Mesendoderm (in vitro differentiated cells): Measurements from ENCODE around the gene SURF6.

Experiments
- DNase-seq: peaks from one replicate; pipeline ENCODE4 v3.0.0; 2013
- H2AK5ac ChIP-seq: 2 replicates; pipeline ENCODE4 v1.6.1; 2013; ENCODE audit warnings: low read length, inconsistent platforms
- H2BK120ac ChIP-seq: 2 replicates; pipeline ENCODE4 v1.6.1; 2013; ENCODE audit warnings: low read depth, mild to moderate bottlenecking, low read length, moderate library complexity, mixed read lengths
- H2BK15ac ChIP-seq: replicated peaks from 2 replicates; pipeline ENCODE4 v1.6.1; 2013; ENCODE audit warnings: low read depth, mild to moderate bottlenecking, moderate library complexity
- H2BK5ac ChIP-seq: 2 replicates; pipeline ENCODE4 v1.6.1; 2013; ENCODE audit warnings: low read length, inconsistent platforms
- H3K18ac ChIP-seq: 2 replicates; pipeline ENCODE4 v1.6.1; 2013; ENCODE audit warnings: mild to moderate bottlenecking, low read length, mixed read lengths
- H3K23ac ChIP-seq: one replicate; pipeline ENCODE4 v1.6.1; 2013; ENCODE audit warnings: low read length
- H3K27ac ChIP-seq: 2 replicates; pipeline ENCODE4 v1.5.1; 2013; ENCODE audit warnings: low read depth, mild to moderate bottlenecking, inconsistent platforms, low read length, moderate library complexity
- H3K27me3 ChIP-seq: 2 replicates; pipeline ENCODE4 v1.6.1; 2013; ENCODE audit warnings: low read length, control low read depth, mild to moderate bottlenecking, inconsistent platforms; ENCODE audit not compliant: insufficient read depth, poor library complexity
- H3K36me3 ChIP-seq: 2 replicates; pipeline ENCODE4 v1.6.1; 2013; ENCODE audit warnings: low read length, inconsistent platforms; ENCODE audit not compliant: control insufficient read depth, insufficient read depth
- H3K4ac ChIP-seq: one replicate; pipeline ENCODE4 v1.6.1; 2013; ENCODE audit warnings: low read depth, mild to moderate bottlenecking, low read length, moderate library complexity
- H3K4me1 ChIP-seq: 2 replicates; pipeline ENCODE4 v1.6.1; 2013; ENCODE audit warnings: low read depth, low read length, inconsistent platforms; ENCODE audit not compliant: control insufficient read depth
- H3K4me2 ChIP-seq: 2 replicates; pipeline ENCODE4 v1.6.1; 2013; ENCODE audit warnings: low read length
- H3K4me3 ChIP-seq: 2 replicates; pipeline ENCODE4 v1.5.1; 2013; ENCODE audit warnings: mild to moderate bottlenecking, low read length
- H3K56ac ChIP-seq: one replicate; pipeline ENCODE4 v1.6.1; 2013; ENCODE audit warnings: low read length
- H3K79me1 ChIP-seq: 2 replicates; pipeline ENCODE4 v1.6.1; 2013; ENCODE audit warnings: low read length, inconsistent platforms
- H3K79me2 ChIP-seq: 2 replicates; pipeline ENCODE4 v1.6.1; 2013; ENCODE audit warnings: mild to moderate bottlenecking, low read length; ENCODE audit not compliant: control insufficient read depth, insufficient read depth
- H3K9ac ChIP-seq: 2 replicates; pipeline ENCODE4 v1.6.1; 2013; ENCODE audit warnings: low read length, inconsistent platforms
- H4K5ac ChIP-seq: one replicate; pipeline ENCODE4 v1.6.1; 2013; ENCODE audit warnings: low read length
- H4K8ac ChIP-seq: one replicate; pipeline ENCODE4 v1.6.1; 2013; ENCODE audit warnings: low read depth, mild to moderate bottlenecking, control low read depth, low read length, moderate library complexity
- WGBS: extraction: QIAGEN DNeasy Blood & Tissue Kit; methylation state at CpG from one replicate; pipeline ENCODE4 v1.1.7; 2013; ENCODE audit warnings: low lambda C conversion rate, missing lambda C conversion rate; ENCODE audit not compliant: insufficient coverage; ENCODE audit errors: extremely low coverage; 5-methylcytosine and 5-hydroxymethylcytosine counted together

SURF6 gene

DNA sequence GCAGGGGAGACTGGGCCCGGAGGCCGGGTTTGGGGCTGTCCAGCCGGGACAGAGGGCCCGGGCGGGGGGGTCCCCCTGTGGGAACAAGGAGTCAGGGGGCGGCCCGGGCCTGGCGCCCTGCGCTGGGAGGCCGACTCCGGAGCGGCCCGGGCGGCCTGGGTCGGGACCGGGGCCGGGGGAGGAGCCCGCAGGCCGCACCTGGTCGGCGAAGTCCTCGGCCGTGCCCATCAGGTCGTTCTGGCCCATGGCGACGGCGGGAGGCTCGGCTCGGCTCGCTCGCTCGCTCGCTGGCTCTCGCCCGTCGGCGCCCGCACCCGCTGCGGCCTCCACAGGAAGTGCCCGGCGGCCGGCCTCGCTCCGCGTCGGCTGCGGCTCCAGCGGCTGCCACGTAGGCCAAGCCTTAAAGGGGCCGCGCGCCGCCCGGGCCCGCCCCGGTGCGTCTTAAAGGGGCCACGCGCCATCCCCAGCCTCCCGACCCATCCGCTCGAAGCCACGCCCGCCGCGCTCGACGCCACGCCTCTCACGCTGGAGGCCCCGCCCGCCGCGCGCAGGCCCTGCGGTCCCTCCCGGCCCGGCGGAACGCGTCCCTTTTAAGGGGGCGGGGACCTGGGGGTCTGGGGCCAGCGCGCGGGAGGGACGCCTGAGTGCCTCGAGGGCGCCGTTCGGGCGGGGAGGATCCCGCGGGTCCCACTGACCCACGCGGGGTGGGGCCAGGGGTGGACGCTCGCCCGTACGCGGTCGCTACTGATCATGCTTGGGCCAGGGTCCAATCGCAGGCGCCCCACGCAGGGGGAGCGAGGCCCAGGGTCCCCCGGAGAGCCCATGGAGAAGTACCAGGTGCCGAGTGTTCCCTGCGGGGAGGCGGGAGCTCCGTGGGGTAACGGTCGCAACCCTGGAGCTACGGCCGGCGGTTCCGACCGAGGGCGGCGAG lies 40.0 kb upstream of the SURF6 start, which contains the start of the genes STKLD1 and SURF4:
STKLD1 (plus strand) TSS at position 643 of the 931 bp plus-strand sequence; CDS start at position 751, 108 bp downstream.
SURF4 (minus strand) TSS at position 337 of the 931 bp plus-strand sequence; CDS start at position 246, 91 bp downstream.
- Histone ChIP-seq H3K23ac (peak within 1 kb of the TSS; percentile 80), H2BK15ac (no peak within 1 kb of the TSS), H4K8ac (peak within 1 kb of the TSS; percentile 97), H3K36me3 (peaks cover 9% of the 10 kb centered on the region), H3K79me1 (peaks cover 26% of the 10 kb centered on the region), H3K79me2 (peaks cover 39% of the 10 kb centered on the region), H3K4ac (peak within 1 kb of the TSS; percentile 99), H3K27ac (peak within 1 kb of the TSS; percentile 95), H3K4me3 (peak within 1 kb of the TSS; percentile 97), H3K56ac (peak within 1 kb of the TSS; percentile 97), H3K4me2 (peak within 1 kb of the TSS; percentile 88), H2AK5ac (no peak within 1 kb of the TSS), H3K4me1 (no peaks in the 10 kb centered on the region), H3K9ac (peak within 1 kb of the TSS; percentile 96), H2BK120ac (peak within 1 kb of the TSS; percentile 79), H2BK5ac (no peak within 1 kb of the TSS), H4K5ac (no peak within 1 kb of the TSS), H3K18ac (peak within 1 kb of the TSS; percentile 97), H3K27me3 (no peaks in the 10 kb centered on the region)
- no CpG with 5 or more reads among the region's 120 CpGs for WGBS
- peak; percentile 98 for DNase-seq

DNA sequence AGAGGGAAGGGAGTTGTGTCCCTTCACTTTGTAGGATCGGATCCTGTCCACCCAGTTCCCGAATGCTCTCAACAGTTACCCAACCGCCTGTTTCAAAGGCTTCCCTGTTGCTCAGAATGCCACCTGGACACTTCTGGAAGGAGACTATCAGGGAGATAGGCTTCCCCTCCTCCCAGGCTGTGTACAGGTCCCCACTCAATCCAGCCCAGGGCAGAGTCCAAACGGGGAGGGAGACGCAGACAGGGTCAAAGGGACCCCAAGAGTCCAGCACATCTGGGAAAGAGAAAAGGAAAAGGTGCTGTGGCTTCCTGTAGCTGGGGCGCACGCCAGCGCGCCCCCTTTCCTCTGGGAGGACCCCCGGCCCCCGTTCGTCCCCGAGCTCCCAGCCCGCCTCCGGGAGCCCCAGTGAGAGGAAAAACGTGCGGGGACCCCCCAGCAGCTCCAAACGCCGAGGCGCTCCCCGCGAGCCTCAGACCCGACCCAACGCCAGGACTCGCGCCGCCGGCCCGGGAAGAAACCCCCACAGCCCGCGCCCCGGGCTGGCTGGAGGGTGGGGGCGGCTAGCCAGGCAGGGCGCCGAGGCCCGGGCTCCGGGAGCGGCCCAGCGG lies 39.2 kb upstream of the SURF6 start:
- H3K4ac ChIP-seq: peak overlapping the region; percentile 99
- H3K79me2 ChIP-seq: peaks cover 47% of the 10 kb centered on the region
- H3K4me1 ChIP-seq: no peaks in the 10 kb centered on the region
- H3K4me3 ChIP-seq: peak overlapping the region; percentile 97
- H3K36me3 ChIP-seq: peaks cover 9% of the 10 kb centered on the region
- WGBS: no CpG with 5 or more reads among the region's 39 CpGs
- no peak overlapping the region for H2BK15ac ChIP-seq
- H2BK5ac ChIP-seq: no peak overlapping the region
- peak; percentile 63 for DNase-seq
- H4K5ac ChIP-seq: no peak overlapping the region
- peak overlapping the region; percentile 95 for H3K27ac ChIP-seq
- H4K8ac ChIP-seq: peak overlapping the region; percentile 97
- peak overlapping the region; percentile 96 for H3K9ac ChIP-seq
- peak overlapping the region; percentile 88 for H3K4me2 ChIP-seq
- no peaks in the 10 kb centered on the region for H3K27me3 ChIP-seq
- H3K18ac ChIP-seq: peak overlapping the region; percentile 97
- H2AK5ac ChIP-seq: no peak overlapping the region
- H3K56ac ChIP-seq: peak overlapping the region; percentile 97
- peak overlapping the region; percentile 79 for H2BK120ac ChIP-seq
- peaks cover 33% of the 10 kb centered on the region for H3K79me1 ChIP-seq
- no peak overlapping the region for H3K23ac ChIP-seq

GRCh38 chr9:133374612-133375115 lies 38.7 kb upstream of the SURF6 start:
- H3K9ac ChIP-seq: peak overlapping the region; percentile 96
- no peak for DNase-seq
- no peaks in the 10 kb centered on the region for H3K4me1 ChIP-seq
- H3K4me2 ChIP-seq: peak overlapping the region; percentile 88
- H3K79me1 ChIP-seq: peaks cover 38% of the 10 kb centered on the region
- no peaks in the 10 kb centered on the region for H3K27me3 ChIP-seq
- H4K5ac ChIP-seq: no peak overlapping the region
- H2AK5ac ChIP-seq: no peak overlapping the region
- H2BK15ac ChIP-seq: no peak overlapping the region
- no CpG with 5 or more reads among the region's 12 CpGs for WGBS
- H3K56ac ChIP-seq: peak overlapping the region; percentile 97
- H3K4ac ChIP-seq: no peak overlapping the region
- H3K36me3 ChIP-seq: peaks cover 9% of the 10 kb centered on the region
- no peak overlapping the region for H2BK5ac ChIP-seq
- H3K27ac ChIP-seq: no peak overlapping the region
- peaks cover 53% of the 10 kb centered on the region for H3K79me2 ChIP-seq
- no peak overlapping the region for H3K18ac ChIP-seq
- H4K8ac ChIP-seq: no peak overlapping the region
- peak overlapping the region; percentile 97 for H3K4me3 ChIP-seq
- no peak overlapping the region for H2BK120ac ChIP-seq
- no peak overlapping the region for H3K23ac ChIP-seq

GRCh38 chr9:133372144-133372543 lies 36.2 kb upstream of the SURF6 start:
- Histone ChIP-seq H3K23ac (no peak overlapping the region), H3K27ac (no peak overlapping the region)
- WGBS: no CpG with 5 or more reads among the region's 7 CpGs

DNA sequence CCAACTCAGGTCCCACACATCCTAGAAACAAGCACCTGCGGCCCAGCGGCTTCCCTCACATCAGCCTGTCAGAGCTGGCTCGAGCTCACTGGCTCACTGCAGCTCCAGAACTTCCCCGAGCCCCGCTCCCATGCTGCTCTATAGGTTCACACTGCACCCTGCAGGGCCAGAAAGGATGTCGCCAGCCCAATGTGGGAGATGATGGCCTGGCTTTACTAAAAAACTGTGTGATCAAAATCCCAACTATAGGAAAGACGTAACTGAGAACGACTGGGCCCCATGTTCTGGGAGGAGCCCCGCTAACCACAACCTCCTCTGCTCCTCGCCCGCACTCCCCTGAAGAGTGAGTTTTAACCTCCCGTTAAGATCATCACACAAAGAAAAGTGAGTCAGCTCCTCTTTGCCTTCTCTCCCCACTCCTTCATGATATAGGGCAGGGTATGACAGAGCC lies 35.3 kb upstream of the SURF6 start:
- Histone ChIP-seq H3K18ac (no peak overlapping the region), H3K79me2 (peaks cover 82% of the 10 kb centered on the region), H2AK5ac (no peak overlapping the region), H3K56ac (no peak overlapping the region), H3K4me1 (no peaks in the 10 kb centered on the region), H3K27ac (no peak overlapping the region), H3K27me3 (no peaks in the 10 kb centered on the region), H3K4me3 (no peak overlapping the region), H3K36me3 (peaks cover 9% of the 10 kb centered on the region), H3K4ac (no peak overlapping the region), H3K9ac (no peak overlapping the region), H3K79me1 (peaks cover 64% of the 10 kb centered on the region), H2BK120ac (no peak overlapping the region), H4K5ac (no peak overlapping the region), H3K23ac (no peak overlapping the region), H4K8ac (no peak overlapping the region), H2BK5ac (no peak overlapping the region), H2BK15ac (no peak overlapping the region), H3K4me2 (no peak overlapping the region)
- WGBS: no CpG with 5 or more reads among the region's 12 CpGs
- no peak for DNase-seq

More at GRCh38 chr9:133372144-133372543, 36.2 kb upstream of the SURF6 start:
- Histone ChIP-seq H3K18ac (no peak overlapping the region), H3K4me1 (no peaks in the 10 kb centered on the region), H3K36me3 (peaks cover 9% of the 10 kb centered on the region), H2AK5ac (no peak overlapping the region), H3K56ac (peak overlapping the region; percentile 25), H3K9ac (no peak overlapping the region), H2BK15ac (no peak overlapping the region), H4K5ac (no peak overlapping the region), H3K4me2 (no peak overlapping the region), H3K79me1 (peaks cover 57% of the 10 kb centered on the region), H2BK120ac (no peak overlapping the region), H3K27me3 (no peaks in the 10 kb centered on the region), H3K4ac (no peak overlapping the region), H3K4me3 (no peak overlapping the region), H2BK5ac (no peak overlapping the region), H3K79me2 (peaks cover 78% of the 10 kb centered on the region), H4K8ac (no peak overlapping the region)
- no peak for DNase-seq
